Measurements from ENCODE around the gene LAD1.

The LAD1 gene

GRCh38 chr1:201361652-201362504, 37.2 kb downstream of the LAD1 start:
- no peak for DNase-seq

- no peak for DNase-seq
Observed at GRCh38 chr1:201360901-201361651, 38.0 kb downstream of the LAD1 start.

DNA sequence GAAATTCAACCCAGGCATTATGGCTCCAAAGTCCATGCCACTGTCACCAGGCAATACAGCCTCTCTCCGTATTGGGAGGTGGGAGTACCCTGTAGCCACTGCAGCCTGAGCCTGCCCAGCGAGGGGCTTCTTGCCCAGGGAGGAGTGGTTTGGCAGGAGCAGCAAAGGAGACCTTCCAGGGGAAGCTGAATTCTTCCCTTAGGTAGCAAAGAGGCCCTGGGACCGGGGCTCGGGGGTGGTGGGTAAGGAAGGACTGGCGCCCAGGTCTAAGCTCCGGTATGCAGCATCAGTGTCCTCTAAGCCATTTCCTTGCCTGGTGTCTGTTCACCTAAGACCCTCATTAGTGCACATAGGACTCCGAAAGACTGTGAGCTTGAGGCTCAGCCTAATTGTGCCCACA, 38.6 kb downstream of the LAD1 start:
- DNase-seq = no peak

GRCh38 chr1:201359873-201360210, 39.3 kb downstream of the LAD1 start:
- DNase-seq = no peak

DNA sequence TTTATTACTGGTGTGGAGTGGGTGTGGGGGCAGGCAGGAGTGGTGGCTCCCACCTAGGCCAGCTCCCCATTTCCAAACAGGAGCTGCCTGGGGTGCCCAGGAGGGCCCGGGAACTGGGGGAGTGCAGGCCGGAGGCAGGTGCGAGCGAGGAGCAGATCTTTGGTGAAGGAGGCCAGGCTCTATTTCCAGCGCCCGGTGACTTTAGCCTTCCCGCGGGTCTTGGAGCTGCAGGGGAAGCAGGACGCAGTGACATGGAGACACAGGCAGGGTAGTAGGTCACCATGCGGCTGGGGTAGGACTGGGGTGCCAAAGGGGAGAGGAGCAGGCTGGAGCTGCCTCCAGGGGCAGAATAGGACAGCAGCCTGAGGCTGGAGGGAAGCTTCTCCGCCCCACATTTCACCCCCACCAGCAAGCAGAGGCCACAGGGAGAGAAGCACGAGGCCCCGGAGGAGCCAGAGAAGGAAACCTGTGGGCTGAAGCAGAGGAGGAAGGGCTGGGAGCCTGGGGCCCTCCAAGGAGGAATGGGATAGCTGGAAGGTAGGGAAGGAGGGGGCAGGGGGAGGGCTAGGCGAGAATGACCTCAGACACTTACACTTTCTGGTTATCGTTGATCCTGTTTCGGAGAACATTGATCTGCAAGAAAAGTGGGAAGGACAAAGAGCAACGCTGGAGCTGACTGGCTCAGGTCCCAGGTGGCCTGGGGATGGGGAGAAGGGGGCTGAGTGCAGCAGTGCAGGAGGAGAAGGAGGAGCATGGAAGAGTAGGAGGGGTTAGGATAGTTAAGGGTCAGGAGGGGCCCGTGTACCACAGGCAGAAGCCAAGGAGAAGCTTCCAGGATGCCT, 39.9 kb downstream of the LAD1 start:
- DNase-seq = no peak

- no peak for DNase-seq
Observed at GRCh38 chr1:201358596-201358995, 40.5 kb downstream of the LAD1 start.

DNA sequence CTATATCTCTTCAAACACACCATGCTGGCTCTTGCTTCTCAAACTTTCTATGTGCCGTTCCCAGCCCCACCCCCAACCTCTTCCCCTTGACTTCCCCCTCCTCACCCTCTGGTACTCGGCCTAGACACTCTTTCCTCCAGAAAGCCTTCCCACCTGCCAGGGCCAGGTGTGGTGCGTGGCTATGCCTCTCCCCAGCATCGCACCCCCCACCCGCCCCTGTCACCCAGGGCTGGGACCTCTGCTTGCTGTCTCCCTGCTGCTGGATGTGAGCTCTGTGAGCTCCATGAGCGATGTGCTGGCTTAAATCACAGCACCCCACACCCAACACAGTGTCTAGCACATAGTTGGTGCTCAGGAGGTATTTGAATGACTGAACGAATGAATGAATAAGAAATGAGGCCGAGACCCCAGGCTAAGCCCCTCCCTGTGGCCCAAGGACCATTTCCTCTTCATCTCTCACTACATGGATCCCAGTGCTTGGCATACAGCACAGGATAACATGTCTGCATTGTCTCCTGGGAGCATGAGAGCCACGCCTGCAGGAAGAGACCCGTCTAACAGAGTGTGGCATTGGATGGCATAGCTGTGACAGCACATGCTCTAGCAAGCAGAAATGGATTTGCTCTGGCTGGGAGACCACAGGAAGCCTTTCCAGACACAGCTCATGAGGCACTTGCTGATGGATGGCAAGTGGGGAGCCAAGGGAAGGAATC, 41.3 kb downstream of the LAD1 start:
- no peak for DNase-seq

GRCh38 chr1:201357211-201357610, 41.9 kb downstream of the LAD1 start:
- DNase-seq = no peak

GRCh38 chr1:201356701-201357100, 42.4 kb downstream of the LAD1 start:
- no peak for DNase-seq

DNA sequence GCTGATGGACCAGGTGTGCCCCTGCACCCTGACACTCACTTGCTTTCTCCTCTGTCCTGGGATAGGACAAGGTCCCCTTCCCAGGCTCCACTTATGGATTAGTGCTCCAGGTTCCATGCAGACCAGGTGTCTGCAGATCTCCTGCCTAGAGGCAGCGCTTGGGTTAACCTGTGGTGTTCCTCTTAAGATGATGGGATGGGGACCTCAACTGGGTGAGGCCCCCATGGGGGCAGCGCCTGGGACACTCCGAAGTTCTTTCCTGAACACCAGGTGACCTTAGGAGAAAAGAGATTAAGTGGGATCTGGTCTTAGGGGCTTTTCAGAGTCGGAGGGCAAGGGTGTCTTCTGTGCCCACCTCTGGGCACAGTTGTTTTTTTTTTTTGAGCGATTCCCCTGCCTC, 42.9 kb downstream of the LAD1 start:
- no peak for DNase-seq

GRCh38 chr1:201355471-201355870, 43.7 kb downstream of the LAD1 start:
- DNase-seq = no peak

- no peak for DNase-seq
Observed at GRCh38 chr1:201354901-201355295, 44.2 kb downstream of the LAD1 start.

- no peak for DNase-seq
Observed at GRCh38 chr1:201354151-201354900, 44.8 kb downstream of the LAD1 start.

DNA sequence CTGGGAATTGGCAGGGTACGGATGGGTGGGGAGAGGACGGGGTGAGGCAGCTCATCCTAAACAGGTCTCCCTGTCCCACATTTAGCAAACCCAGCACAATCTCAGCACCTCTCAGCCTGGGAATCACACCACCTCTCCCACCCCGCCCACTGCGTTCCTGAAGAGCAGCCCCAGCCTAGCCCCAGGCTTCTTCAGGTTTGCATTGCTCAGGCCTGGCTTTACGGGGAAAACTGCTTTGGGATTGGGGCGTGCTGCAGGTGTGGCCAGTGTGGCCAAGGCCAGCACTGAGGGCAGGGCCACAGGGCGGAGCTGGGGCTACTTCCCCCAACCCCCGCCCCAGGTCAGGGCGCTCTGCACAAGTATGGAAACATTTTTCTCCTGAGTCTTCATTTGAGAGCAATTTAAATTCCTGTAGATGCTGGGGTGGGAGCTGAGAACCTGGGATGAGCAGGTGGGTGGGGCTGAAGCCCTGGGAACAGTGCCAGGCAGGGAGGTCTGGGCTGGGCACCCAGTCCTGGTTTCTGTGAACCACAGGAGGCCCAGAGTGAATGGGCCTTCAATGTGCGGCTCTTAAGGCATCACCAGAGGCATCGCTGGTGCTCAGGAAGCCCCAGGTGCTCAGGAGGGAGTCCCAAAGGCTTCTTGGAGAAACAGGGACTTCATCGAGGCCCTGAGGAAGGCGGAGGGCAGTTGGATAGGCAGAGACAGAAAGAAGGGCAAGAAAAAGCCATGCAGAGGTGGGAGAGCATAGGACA, 45.8 kb downstream of the LAD1 start:
- DNase-seq = no peak

- DNase-seq = no peak
Observed at GRCh38 chr1:201351617-201352016, 47.5 kb downstream of the LAD1 start.

DNA sequence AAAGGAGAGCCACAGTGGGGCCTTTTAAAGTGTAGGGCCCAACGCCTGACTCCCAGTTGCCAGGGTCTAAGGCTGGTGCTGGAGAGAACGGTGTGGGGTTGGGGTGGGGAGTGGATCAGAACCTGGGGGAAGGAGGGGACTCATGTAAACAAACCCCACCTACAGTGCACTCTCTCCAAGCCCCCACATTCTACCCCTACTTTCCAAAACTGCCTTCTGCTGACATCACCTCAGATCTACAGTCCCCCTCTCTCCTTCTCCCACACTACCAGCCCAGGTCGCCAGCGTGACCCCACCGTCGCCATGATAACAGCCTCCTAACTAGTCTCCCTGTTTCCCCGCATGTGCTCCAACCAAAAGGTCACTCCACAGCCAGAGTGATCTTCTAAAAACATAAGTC, 48.2 kb downstream of the LAD1 start:
- DNase-seq = no peak

- DNase-seq = no peak
Observed at GRCh38 chr1:201350361-201350725, 48.8 kb downstream of the LAD1 start.

DNA sequence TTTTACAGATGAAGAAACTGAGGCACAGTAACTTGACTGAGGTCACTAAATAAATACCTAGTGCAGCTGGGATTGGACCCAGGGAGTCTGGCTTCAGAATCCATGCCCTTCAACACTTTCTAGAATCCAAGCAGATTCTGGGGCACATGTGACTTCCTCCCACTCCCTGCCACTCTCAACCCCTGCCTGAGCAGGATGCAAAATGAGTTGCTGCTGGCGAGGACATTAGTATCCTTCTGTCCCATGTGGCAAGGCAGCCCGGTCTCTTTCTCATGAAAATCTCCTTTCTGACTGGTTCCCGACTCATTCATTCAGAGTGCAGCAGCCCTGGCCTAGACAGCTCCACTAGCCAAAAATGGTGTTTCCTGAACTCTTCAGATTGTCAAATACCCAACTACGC, 50.0 kb downstream of the LAD1 start:
- no peak for DNase-seq

GRCh38 chr1:201348211-201348566, 50.9 kb downstream of the LAD1 start:
- DNase-seq = no peak

DNA sequence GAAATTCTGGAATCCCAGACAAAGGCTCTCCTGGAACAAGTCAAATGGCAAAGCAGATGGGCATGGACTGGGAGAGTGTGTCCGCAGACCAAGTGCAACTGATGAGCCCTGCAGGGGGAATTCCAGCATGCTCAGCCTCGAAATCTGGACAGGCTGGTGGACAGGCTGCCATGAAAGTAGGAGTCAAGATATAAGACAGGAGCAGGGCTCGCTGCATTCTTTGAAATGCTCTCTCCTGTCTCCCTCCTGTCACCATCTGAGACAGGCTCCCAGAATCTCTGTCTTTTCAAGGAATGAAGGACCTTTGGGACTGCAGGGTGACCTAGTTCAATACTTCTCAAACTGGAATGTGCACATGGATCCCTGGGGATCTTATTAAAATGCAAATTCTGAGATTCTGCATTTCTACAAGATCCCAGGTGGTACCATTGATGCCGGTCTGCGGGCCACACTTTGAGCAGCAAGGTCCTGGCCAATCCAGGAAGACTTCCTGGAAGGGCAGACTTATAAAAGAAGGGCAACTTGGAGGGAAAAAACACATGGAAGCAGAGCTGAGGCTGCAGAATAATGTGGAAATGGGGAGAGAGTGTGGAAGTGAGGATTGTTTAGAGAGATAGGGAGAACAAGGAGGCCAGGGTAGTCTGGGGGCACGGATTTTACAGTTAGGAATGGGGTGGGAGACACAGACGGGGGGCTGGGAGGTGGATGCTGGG, 51.5 kb downstream of the LAD1 start:
- no peak for DNase-seq

GRCh38 chr1:201346987-201347386, 52.1 kb downstream of the LAD1 start:
- DNase-seq = no peak
